MM.1S (cell line): Measurements from ENCODE around the gene PDE6B.

ENCODE experiments used
- DNase-seq: peaks from one replicate; pipeline ENCODE4 v3.0.0-alpha.2; 2015
- H2AFZ ChIP-seq: fragments of 300-600 bp; sonication (generic); 2 replicates; pipeline ENCODE4 v1.6.0; 2016; ENCODE audit warnings: antibody characterized with exemption, low read length
- H3F3A ChIP-seq: fragments of 300-600 bp; sonication (generic); 2 replicates; pipeline ENCODE4 v1.6.1; 2016; ENCODE audit warnings: mild to moderate bottlenecking, antibody characterized with exemption, low read length, moderate library complexity, mixed read lengths; ENCODE audit not compliant: insufficient read depth
- H3K27ac ChIP-seq: fragments of 300-600 bp; sonication (generic); 2 replicates; pipeline ENCODE4 v1.5.1; 2016; ENCODE audit warnings: mild to moderate bottlenecking, low read length
- H3K27me3 ChIP-seq: fragments of 300-600 bp; sonication (generic); replicated peaks from 2 replicates; pipeline ENCODE4 v1.6.0; 2016; ENCODE audit warnings: low read length; ENCODE audit not compliant: insufficient read depth
- H3K36me3 ChIP-seq: fragments of 300-600 bp; sonication (generic); replicated peaks from 2 replicates; pipeline ENCODE4 v1.6.1; 2016; ENCODE audit warnings: mild to moderate bottlenecking, low read length, mixed read lengths; ENCODE audit not compliant: insufficient read depth
- H3K4me1 ChIP-seq: fragments of 300-600 bp; sonication (generic); 2 replicates; pipeline ENCODE4 v1.6.1; 2016; ENCODE audit warnings: low read length, mixed read lengths
- H3K4me2 ChIP-seq: fragments of 300-600 bp; sonication (generic); 2 replicates; pipeline ENCODE4 v1.6.0; 2016; ENCODE audit warnings: low read depth, low read length
- H3K4me3 ChIP-seq: fragments of 300-600 bp; sonication (generic); 2 replicates; pipeline ENCODE4 v1.5.1; 2016; ENCODE audit warnings: low read length, mixed read lengths
- H3K79me2 ChIP-seq: fragments of 300-600 bp; sonication (generic); 2 replicates; pipeline ENCODE4 v1.6.1; 2016; ENCODE audit warnings: mixed run types, low read length, mixed read lengths
- H3K9ac ChIP-seq: fragments of 300-600 bp; sonication (generic); 2 replicates; pipeline ENCODE4 v1.6.1; 2016; ENCODE audit warnings: low read length, mixed read lengths
- H3K9me2 ChIP-seq: fragments of 300-600 bp; sonication (generic); replicated peaks from 2 replicates; pipeline ENCODE4 v1.6.1; 2016; ENCODE audit warnings: mild to moderate bottlenecking, low read length, mixed read lengths; ENCODE audit not compliant: insufficient read depth
- H3K9me3 ChIP-seq: fragments of 300-600 bp; sonication (generic); replicated peaks from 2 replicates; pipeline ENCODE4 v1.6.1; 2016; ENCODE audit warnings: mild to moderate bottlenecking, low read length, mixed read lengths; ENCODE audit not compliant: insufficient read depth
- H4K20me1 ChIP-seq: fragments of 300-600 bp; sonication (generic); 2 replicates; pipeline ENCODE4 v1.6.1; 2016; ENCODE audit warnings: mild to moderate bottlenecking, low read length, moderate library complexity, mixed read lengths; ENCODE audit not compliant: insufficient read depth
- EZH2 ChIP-seq: fragments of 300-600 bp; sonication (generic); optimal IDR thresholded peaks from 2 replicates; pipeline ENCODE3; 2017; ENCODE audit warnings: low read depth, mild to moderate bottlenecking, antibody characterized with exemption, low read length, mixed read lengths
- EZH2phosphoT487 ChIP-seq: fragments of 300-600 bp; sonication (generic); IDR thresholded peaks from 2 replicates; pipeline ENCODE4 v1.6.1; 2018; ENCODE audit warnings: antibody characterized with exemption, low read length
- TF ChIP-seq, protein P1 (sequence below): fragments of 300-600 bp; sonication (generic); IDR thresholded peaks from 2 replicates; pipeline ENCODE4 v1.5.1; 2016; ENCODE audit warnings: antibody characterized with exemption, low read length, mixed read lengths

PDE6B gene

DNA sequence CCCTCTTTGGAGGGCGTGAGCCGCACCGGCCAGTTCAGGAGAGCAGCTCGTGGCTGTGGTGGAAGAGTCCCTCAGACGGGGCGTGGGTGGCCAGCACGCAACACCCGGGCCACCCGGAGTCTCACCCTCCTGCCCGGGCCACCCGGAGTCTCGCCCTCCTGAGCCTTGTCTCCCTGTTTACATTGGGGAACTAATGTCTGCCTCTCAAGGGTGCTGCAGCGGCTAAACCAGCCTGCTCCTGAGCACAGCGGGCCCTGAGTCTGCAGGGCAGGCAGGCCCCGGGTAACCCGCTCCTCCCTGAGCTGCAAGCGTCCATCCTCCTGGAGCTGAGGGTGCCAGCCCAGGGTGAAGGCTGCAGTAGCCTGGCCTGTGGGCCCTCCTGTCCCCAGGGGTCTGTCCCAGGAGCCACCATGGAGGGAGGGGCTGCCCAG lies 3.0 kb downstream of the PDE6B start:
- H3K4me3 ChIP-seq: no peak overlapping the region
- no peaks in the 10 kb centered on the region for H3K4me1 ChIP-seq
- TF ChIP-seq EZH2 (no peak), EZH2phosphoT487 (no peak)
- TF ChIP-seq, protein P1, sequence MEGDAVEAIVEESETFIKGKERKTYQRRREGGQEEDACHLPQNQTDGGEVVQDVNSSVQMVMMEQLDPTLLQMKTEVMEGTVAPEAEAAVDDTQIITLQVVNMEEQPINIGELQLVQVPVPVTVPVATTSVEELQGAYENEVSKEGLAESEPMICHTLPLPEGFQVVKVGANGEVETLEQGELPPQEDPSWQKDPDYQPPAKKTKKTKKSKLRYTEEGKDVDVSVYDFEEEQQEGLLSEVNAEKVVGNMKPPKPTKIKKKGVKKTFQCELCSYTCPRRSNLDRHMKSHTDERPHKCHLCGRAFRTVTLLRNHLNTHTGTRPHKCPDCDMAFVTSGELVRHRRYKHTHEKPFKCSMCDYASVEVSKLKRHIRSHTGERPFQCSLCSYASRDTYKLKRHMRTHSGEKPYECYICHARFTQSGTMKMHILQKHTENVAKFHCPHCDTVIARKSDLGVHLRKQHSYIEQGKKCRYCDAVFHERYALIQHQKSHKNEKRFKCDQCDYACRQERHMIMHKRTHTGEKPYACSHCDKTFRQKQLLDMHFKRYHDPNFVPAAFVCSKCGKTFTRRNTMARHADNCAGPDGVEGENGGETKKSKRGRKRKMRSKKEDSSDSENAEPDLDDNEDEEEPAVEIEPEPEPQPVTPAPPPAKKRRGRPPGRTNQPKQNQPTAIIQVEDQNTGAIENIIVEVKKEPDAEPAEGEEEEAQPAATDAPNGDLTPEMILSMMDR: no peak
- no peak overlapping the region for H3K4me2 ChIP-seq
- no peak for DNase-seq
- H3K9ac ChIP-seq: no peak overlapping the region
- no peak overlapping the region for H3K27ac ChIP-seq
- no peak overlapping the region for H2AFZ ChIP-seq
- H3F3A ChIP-seq: no peaks in the 10 kb centered on the region
- no peaks in the 10 kb centered on the region for H3K36me3 ChIP-seq
- H3K79me2 ChIP-seq: no peaks in the 10 kb centered on the region
- no peaks in the 10 kb centered on the region for H4K20me1 ChIP-seq
- no peaks in the 10 kb centered on the region for H3K27me3 ChIP-seq
- H3K9me2 ChIP-seq: no peaks in the 10 kb centered on the region
- no peaks in the 10 kb centered on the region for H3K9me3 ChIP-seq

- H3K27ac ChIP-seq: no peak overlapping the region
- no peak for TF ChIP-seq EZH2
- TF ChIP-seq, protein P1: no peak
- no peak for TF ChIP-seq EZH2phosphoT487
- H3K27me3 ChIP-seq: no peaks in the 10 kb centered on the region
- no peak overlapping the region for H3K4me2 ChIP-seq
- H3K79me2 ChIP-seq: no peaks in the 10 kb centered on the region
- no peaks in the 10 kb centered on the region for H3K9me2 ChIP-seq
- no peak for DNase-seq
- no peaks in the 10 kb centered on the region for H3K4me1 ChIP-seq
- H4K20me1 ChIP-seq: no peaks in the 10 kb centered on the region
- H2AFZ ChIP-seq: no peak overlapping the region
- no peaks in the 10 kb centered on the region for H3K36me3 ChIP-seq
- no peak overlapping the region for H3K4me3 ChIP-seq
- H3K9ac ChIP-seq: no peak overlapping the region
- H3K9me3 ChIP-seq: no peaks in the 10 kb centered on the region
- no peaks in the 10 kb centered on the region for H3F3A ChIP-seq
These were observed 3.7 kb downstream of the PDE6B start for GRCh38 chr4:628821-629635.

DNA sequence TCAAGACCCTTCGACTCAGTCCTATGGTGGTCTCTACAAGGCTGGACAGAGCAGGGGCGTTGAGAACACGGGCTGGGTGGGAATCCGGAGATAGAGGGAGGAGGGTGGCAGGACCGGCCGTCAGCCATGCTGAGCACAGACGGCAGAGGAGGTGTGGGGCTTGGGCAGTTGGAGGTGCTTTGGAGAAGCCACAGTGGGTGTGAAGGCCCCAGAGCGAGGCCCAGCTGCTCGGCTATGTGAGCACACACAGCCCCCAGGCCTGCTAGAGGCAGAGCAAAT lies 4.2 kb downstream of the PDE6B start:
- Histone ChIP-seq H3K4me1 (no peaks in the 10 kb centered on the region), H3K9ac (no peak overlapping the region), H3K9me3 (no peaks in the 10 kb centered on the region), H3K27ac (no peak overlapping the region), H3K9me2 (no peaks in the 10 kb centered on the region), H2AFZ (no peak overlapping the region), H3K79me2 (no peaks in the 10 kb centered on the region), H3K4me3 (no peak overlapping the region), H3F3A (no peaks in the 10 kb centered on the region), H3K27me3 (no peaks in the 10 kb centered on the region), H3K4me2 (no peak overlapping the region), H4K20me1 (no peaks in the 10 kb centered on the region), H3K36me3 (no peaks in the 10 kb centered on the region)
- TF ChIP-seq EZH2: no peak
- TF ChIP-seq, protein P1: no peak
- TF ChIP-seq EZH2phosphoT487: no peak
- DNase-seq: no peak
